Body of pancreas (tissue), 4 donors: ENCODE data around the gene A2M. TPM values are rescaled to one million over a fixed set of nuclear protein-coding genes. Genes with fewer than 3 reads are reported as not detected.

Source experiments
- ATAC-seq: fragments of 150-250 bp; one replicate; pipeline ENCODE4 v1.9.1; 2016
- DNase-seq, 4 donors: peaks; one replicate each; pipeline ENCODE4 v3.0.0-alpha.2; 2019
- H3K27ac ChIP-seq, 4 donors: fragments of 200-600 bp; sonication (generic); 1 replicate in 3 of 4; 2 replicates in 1 of 4; pipeline versions ENCODE4 v1.5.1 to v1.6.1; 2016 to 2019; ENCODE audit warnings: mild to moderate bottlenecking in 1 of 4, mixed read lengths in 1 of 4, moderate library complexity in 1 of 4
- H3K27me3 ChIP-seq, 2 donors: fragments of 200-600 bp; sonication (generic); one replicate each; pipeline ENCODE4 v1.6.0; 2016; ENCODE audit warnings: mild to moderate bottlenecking in 1 of 2
- H3K36me3 ChIP-seq, 2 donors: fragments of 200-600 bp; sonication (generic); replicated peaks in 1 of 2; 2 replicates each; pipeline ENCODE4 v1.5.1; 2016; ENCODE audit warnings: low read depth in 2 of 2; ENCODE audit not compliant: insufficient read depth in 1 of 2
- H3K4me1 ChIP-seq: fragments of 200-600 bp; sonication (generic); one replicate; pipeline ENCODE4 v1.6.0; 2016
- H3K4me3 ChIP-seq, 2 donors: fragments of 200-600 bp; sonication (generic); 1 replicate in 1 of 2; 2 replicates in 1 of 2; pipeline ENCODE4 v1.5.1; 2016 to 2019
- H3K9me3 ChIP-seq, 3 donors: fragments of 200-600 bp; sonication (generic); 1 replicate in 2 of 3; 2 replicates in 1 of 3; pipeline ENCODE4 v1.5.1; 2016
- POLR2A ChIP-seq, 3 donors: fragments of 450-650 bp; IDR thresholded peaks; one replicate each; pipeline ENCODE4 v1.6.1; 2016; ENCODE audit warnings: antibody characterized with exemption in 3 of 3, mild to moderate bottlenecking in 2 of 3
- WGBS, 2 donors: methylation state at CpG; one replicate each; pipeline ENCODE4 v1.1.5; 2017; 5-methylcytosine and 5-hydroxymethylcytosine counted together
- intact Hi-C: fragments of 100-400 bp; cut with DNase I; formaldehyde crosslinking; loops from one replicate; pipeline ENCODE4 v1.15.1; 2023
- total RNA-seq, 2 donors: library from RNA; depleted of rRNA; stranded (reverse); fragments of >200 nt; gene quantifications; one replicate each; pipeline ENCODE4 v1.1.0, GENCODE V29; 2016
- TF ChIP-seq, protein P1 (sequence below), 7 experiments: fragments of 450-650 bp in 4 of 7; fragments of 200-600 bp in 3 of 7; sonication (generic) in 3 of 7; IDR thresholded peaks; one replicate each; pipeline ENCODE4 v1.5.1; 2016 to 2019; ENCODE audit warnings: antibody characterized with exemption in 7 of 7

A2M gene
- total RNA-seq, 2 donors from 2014 or later = 97.3 to 102 TPM

- H3K36me3 ChIP-seq = no peaks in the 10 kb centered on the region
- intact Hi-C loops = loop anchor here (5.0 kb wide), 1 partner anchor 364 kb away; no protein-coding TSS in a partner anchor
- WGBS, 2 donors = 80 to 83% methylated on average over 1 of the region's 1 CpG
Measured at GRCh38 chr12:9041321-9041720, 74.4 kb downstream of the A2M start.

GRCh38 chr12:9040484-9041186 is 75.1 kb downstream of the A2M start:
- no peaks in the 10 kb centered on the region for H3K36me3 ChIP-seq
- no peaks in the 10 kb centered on the region for H3K9me3 ChIP-seq
- WGBS, 2 donors = 65 to 68% methylated on average over 5 of the region's 5 CpGs
- intact Hi-C loops = loop anchor here (5.0 kb wide), 1 partner anchor 363 kb away; no protein-coding TSS in a partner anchor
- H3K27ac ChIP-seq = no peak overlapping the region
- no peaks in the 10 kb centered on the region for H3K27me3 ChIP-seq
- no peak for TF ChIP-seq POLR2A (IDR thresholded peaks at IDR 0.05)
- TF ChIP-seq, protein P1, sequence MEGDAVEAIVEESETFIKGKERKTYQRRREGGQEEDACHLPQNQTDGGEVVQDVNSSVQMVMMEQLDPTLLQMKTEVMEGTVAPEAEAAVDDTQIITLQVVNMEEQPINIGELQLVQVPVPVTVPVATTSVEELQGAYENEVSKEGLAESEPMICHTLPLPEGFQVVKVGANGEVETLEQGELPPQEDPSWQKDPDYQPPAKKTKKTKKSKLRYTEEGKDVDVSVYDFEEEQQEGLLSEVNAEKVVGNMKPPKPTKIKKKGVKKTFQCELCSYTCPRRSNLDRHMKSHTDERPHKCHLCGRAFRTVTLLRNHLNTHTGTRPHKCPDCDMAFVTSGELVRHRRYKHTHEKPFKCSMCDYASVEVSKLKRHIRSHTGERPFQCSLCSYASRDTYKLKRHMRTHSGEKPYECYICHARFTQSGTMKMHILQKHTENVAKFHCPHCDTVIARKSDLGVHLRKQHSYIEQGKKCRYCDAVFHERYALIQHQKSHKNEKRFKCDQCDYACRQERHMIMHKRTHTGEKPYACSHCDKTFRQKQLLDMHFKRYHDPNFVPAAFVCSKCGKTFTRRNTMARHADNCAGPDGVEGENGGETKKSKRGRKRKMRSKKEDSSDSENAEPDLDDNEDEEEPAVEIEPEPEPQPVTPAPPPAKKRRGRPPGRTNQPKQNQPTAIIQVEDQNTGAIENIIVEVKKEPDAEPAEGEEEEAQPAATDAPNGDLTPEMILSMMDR (IDR thresholded peaks at IDR 0.05) = no peak
- ATAC-seq = no peak
- DNase-seq = no peak
- H3K4me1 ChIP-seq = peaks cover 13% of the 10 kb centered on the region
- H3K4me3 ChIP-seq = no peak overlapping the region

More at GRCh38 chr12:9041321-9041720, 74.4 kb downstream of the A2M start:
- TF ChIP-seq, protein P1 (IDR thresholded peaks at IDR 0.05) = no peak
- no peak for TF ChIP-seq POLR2A (IDR thresholded peaks at IDR 0.05)
- DNase-seq (no peak), ATAC-seq (no peak)
- Histone ChIP-seq H3K9me3 (no peaks in the 10 kb centered on the region), H3K27me3 (no peaks in the 10 kb centered on the region), H3K27ac (no peak overlapping the region), H3K4me1 (peaks cover 9% of the 10 kb centered on the region), H3K4me3 (no peak overlapping the region)

DNA sequence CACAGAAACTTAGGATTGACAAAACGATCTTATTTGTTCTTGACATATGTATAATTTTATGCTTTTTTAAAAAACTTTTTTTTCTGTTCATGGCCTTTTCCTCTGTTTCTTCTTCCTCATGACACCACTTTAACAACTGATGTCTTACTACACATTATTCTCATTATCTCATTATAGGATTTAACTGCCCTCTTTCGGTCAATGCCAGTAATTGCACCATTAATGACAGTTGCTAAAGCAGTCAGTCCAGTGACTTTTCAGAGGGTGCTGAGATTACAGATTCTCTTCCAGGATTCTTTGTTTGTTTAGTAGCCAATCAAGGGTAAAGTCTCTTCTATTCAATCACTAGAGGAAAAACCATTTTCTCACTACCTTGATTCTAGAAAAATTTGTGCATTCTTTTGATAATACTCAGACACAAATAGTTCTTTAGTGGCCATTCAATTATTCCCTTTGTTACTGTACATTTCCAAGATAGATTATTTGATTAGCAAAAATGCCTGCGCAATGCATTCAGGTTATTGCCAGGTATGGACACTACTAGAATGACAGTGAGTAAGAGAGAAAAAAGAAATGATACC is 76.2 kb downstream of the A2M start:
- TF ChIP-seq, protein P1 (IDR thresholded peaks at IDR 0.05) = peak; percentile 9 to 81 (median 74)
- no peak for TF ChIP-seq POLR2A (IDR thresholded peaks at IDR 0.05)
- ATAC-seq (peak; percentile 80), DNase-seq (peak in 2 of 4 donors; percentile 39 to 51)
- Histone ChIP-seq H3K27me3 (no peaks in the 10 kb centered on the region), H3K4me1 (peaks cover 13% of the 10 kb centered on the region), H3K36me3 (no peaks in the 10 kb centered on the region), H3K9me3 (no peaks in the 10 kb centered on the region), H3K4me3 (no peak overlapping the region), H3K27ac (no peak overlapping the region)
- intact Hi-C loops = loop anchor here (10.0 kb wide), 1 partner anchor 85 kb away; no protein-coding TSS in a partner anchor
- WGBS, 2 donors = 3 to 4% methylated on average over 3 of the region's 3 CpGs

- Histone ChIP-seq H3K4me3 (no peak overlapping the region), H3K27ac (no peak overlapping the region), H3K36me3 (no peaks in the 10 kb centered on the region), H3K9me3 (no peaks in the 10 kb centered on the region), H3K4me1 (peaks cover 13% of the 10 kb centered on the region), H3K27me3 (no peaks in the 10 kb centered on the region)
- 83 to 90% methylated on average over 3 of the region's 3 CpGs for WGBS, 2 donors
- intact Hi-C loops = loop anchor here (10.0 kb wide), 1 partner anchor 83 kb away; no protein-coding TSS in a partner anchor
- DNase-seq = no peak
- TF ChIP-seq, protein P1 (IDR thresholded peaks at IDR 0.05) = no peak
- no peak for TF ChIP-seq POLR2A (IDR thresholded peaks at IDR 0.05)
- ATAC-seq = no peak
Measured at GRCh38 chr12:9037431-9037830, 78.3 kb downstream of the A2M start.
